ENCODE measurements around the gene PEX7. TPM values are rescaled to one million over a fixed set of nuclear protein-coding genes. Genes with fewer than 3 reads are reported as not detected.
"Not testable (repeated sequence)": the region's sequence is repeated elsewhere in the genome, so short reads cannot be mapped to it uniquely, and the experiment has no call there.

Gene PEX7
- total RNA-seq, 4 donors from 2014 or later, result 5.0 to 10.7 (median 8.8) TPM

DNA sequence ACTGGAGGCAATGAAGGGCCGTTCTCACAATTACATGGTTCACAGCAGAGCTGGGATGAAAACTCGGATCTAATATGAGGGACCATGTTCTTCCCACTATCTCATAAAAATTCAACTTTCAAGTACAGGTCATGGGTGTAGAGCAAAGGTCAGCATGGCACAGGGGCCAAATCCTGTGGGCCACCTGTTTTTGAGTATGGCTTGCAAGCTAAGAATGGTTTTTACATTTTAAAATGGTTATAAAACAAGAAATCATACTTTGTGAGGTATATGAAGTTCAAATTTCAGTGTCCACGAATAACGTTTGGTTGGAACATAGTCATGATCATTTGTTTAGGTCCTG lies 34.7 kb upstream of the PEX7 start:
- Histone ChIP-seq H3K4me3 (no peak overlapping the region), H3K27ac (peak overlapping the region in 3 of 4 donors; percentile 33 to 48 (median 36)), H3K27me3 (no peaks in the 10 kb centered on the region), H3K9me3 (no peaks in the 10 kb centered on the region), H3K4me1 (peaks cover 0 to 65% (median 30%) of the 10 kb centered on the region in 4 donors), H3K36me3 (no peaks in the 10 kb centered on the region)
- 68 to 74% methylated on average over 4 of the region's 4 CpGs for WGBS, 2 donors
- DNase-seq (ENCODE audit: low spot score in 2 of 2), result no peak
- no peak for TF ChIP-seq POLR2A (IDR thresholded peaks at IDR 0.05)
- TF ChIP-seq, protein P1, sequence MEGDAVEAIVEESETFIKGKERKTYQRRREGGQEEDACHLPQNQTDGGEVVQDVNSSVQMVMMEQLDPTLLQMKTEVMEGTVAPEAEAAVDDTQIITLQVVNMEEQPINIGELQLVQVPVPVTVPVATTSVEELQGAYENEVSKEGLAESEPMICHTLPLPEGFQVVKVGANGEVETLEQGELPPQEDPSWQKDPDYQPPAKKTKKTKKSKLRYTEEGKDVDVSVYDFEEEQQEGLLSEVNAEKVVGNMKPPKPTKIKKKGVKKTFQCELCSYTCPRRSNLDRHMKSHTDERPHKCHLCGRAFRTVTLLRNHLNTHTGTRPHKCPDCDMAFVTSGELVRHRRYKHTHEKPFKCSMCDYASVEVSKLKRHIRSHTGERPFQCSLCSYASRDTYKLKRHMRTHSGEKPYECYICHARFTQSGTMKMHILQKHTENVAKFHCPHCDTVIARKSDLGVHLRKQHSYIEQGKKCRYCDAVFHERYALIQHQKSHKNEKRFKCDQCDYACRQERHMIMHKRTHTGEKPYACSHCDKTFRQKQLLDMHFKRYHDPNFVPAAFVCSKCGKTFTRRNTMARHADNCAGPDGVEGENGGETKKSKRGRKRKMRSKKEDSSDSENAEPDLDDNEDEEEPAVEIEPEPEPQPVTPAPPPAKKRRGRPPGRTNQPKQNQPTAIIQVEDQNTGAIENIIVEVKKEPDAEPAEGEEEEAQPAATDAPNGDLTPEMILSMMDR (IDR thresholded peaks at IDR 0.05), result no peak
- TF ChIP-seq EP300 (IDR thresholded peaks at IDR 0.05), result no peak

DNA sequence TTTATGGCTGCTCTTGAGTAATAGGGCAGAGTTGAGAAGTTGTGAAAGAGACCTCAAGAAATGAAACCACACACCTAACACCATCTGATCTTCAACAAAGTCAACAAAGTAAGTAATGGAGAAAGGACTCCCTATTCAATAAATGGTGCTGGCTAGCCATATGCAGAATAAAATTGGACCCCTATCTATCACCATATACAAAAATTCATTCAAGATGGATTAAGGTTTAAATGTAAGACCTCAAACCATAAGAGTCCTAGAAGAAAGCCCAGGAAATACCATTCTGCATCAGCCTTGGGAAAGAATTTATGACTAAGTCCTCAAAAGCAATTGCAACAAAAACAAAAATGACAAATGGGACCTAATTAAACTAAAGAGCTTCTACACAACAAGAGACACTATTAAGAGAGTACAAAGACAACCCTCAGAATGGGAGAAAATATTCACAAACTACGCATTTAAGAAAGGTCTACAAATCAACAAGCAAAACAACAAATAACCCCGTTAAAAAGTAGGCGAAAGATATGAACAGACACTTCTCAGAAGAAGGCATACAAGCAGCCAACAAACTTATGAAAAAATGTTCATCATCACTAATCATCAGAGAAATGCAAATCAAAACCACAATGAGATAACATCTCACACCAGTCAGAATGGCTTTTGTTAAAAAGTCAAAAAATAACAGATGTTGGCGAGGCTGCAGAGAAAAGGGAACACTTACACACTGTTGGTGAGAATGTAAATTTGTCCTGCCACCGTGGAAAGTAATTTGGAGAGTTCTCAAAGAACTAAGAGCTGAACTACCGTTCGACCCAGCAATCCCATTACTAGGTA lies 34.1 kb upstream of the PEX7 start:
- 58 to 67% methylated on average over 7 of the region's 7 CpGs for WGBS, 2 donors
- Histone ChIP-seq H3K27ac (peak overlapping the region in 3 of 4 donors; percentile 33 to 48 (median 36)), H3K4me1 (peaks cover 0 to 65% (median 30%) of the 10 kb centered on the region in 4 donors), H3K4me3 (no peak overlapping the region), H3K27me3 (no peaks in the 10 kb centered on the region), H3K9me3 (no peaks in the 10 kb centered on the region), H3K36me3 (no peaks in the 10 kb centered on the region)
- no peak for TF ChIP-seq POLR2A (IDR thresholded peaks at IDR 0.05)
- TF ChIP-seq, protein P1 (IDR thresholded peaks at IDR 0.05), result no peak
- no peak for DNase-seq (ENCODE audit: low spot score in 2 of 2)

DNA sequence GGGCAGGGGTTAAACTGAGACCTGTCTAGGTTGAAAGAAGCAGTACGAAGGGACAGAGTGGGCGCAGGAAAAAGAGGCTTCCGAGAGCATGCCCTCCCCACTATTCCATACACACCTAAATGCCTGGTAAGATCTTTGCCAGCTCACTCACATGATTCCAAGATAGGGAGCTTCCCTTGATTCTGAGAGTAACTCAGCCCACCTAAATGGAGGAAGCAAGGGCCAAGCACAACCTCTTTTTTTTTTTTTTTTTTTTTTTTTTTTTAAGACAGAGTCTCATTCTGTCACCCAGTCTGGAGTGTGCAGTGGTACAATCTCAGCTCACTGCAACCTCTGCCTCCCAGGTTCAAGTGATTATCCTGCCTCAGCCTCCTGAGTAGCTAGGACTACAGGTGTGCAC lies 33.0 kb upstream of the PEX7 start:
- Histone ChIP-seq H3K4me1 (peaks cover 0 to 68% (median 30%) of the 10 kb centered on the region in 4 donors), H3K27ac (peak overlapping the region in 2 of 4 donors; percentile 79 to 97), H3K4me3 (peak overlapping the region in 1 of 4 donors; percentile 95)
- 73 to 78% methylated on average over 3 of the region's 3 CpGs for WGBS, 2 donors
- not testable (repeated sequence) for DNase-seq (ENCODE audit: low spot score in 2 of 2); H3K27me3 ChIP-seq; H3K36me3 ChIP-seq; H3K9me3 ChIP-seq

DNA sequence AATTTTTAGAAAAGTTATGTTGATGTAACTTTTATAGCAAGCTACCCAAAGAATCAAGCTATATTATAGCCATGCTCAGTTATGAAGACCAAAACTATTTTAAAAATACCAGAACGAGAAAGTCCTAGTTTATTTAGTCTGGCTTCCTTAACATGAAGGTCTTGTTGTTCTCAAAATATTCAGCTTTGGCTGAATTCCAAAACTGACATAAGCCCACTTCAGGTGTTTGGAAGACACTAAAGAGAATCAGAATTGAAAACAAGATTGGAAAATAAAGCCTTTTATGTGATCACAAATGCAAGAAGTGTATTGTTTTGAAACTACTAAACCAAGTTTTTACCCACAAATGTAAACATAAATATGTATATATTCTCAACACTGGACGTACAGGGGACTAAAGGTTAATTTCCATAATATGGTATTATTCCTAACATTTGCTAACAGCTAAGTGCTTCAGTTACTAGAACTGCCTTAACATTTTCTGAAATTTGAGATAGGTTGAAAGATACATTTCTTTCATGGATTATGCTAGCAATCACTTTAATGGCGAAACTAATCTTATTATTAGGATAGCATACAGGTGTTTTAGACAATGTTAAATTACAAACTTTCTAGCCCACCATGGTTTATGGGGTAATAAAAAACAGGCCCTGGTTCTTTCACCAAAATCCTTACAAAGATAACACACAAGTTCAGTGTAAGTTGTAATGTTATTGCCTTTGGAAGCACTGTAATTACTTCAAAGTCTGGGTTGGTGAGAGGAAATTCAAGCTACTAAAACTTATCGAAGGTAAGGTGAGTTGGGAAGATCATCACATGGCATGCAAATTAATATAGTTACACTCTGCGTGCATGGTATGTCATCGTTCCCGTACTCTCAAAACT lies 31.7 kb upstream of the PEX7 start:
- no peak for TF ChIP-seq POLR2A (IDR thresholded peaks at IDR 0.05)
- no peak for TF ChIP-seq EP300 (IDR thresholded peaks at IDR 0.05)
- TF ChIP-seq, protein P1 (IDR thresholded peaks at IDR 0.05), result no peak
- Histone ChIP-seq H3K27ac (peak overlapping the region in 3 of 4 donors; percentile 79 to 97 (median 96)), H3K4me1 (peaks cover 0 to 61% (median 23%) of the 10 kb centered on the region in 4 donors), H3K9me3 (no peaks in the 10 kb centered on the region), H3K36me3 (no peaks in the 10 kb centered on the region), H3K27me3 (no peaks in the 10 kb centered on the region), H3K4me3 (peak overlapping the region; percentile 66 to 96 (median 90))
- no peak for DNase-seq (ENCODE audit: low spot score in 2 of 2)
- 38 to 41% methylated on average over 7 of the region's 7 CpGs for WGBS, 2 donors

DNA sequence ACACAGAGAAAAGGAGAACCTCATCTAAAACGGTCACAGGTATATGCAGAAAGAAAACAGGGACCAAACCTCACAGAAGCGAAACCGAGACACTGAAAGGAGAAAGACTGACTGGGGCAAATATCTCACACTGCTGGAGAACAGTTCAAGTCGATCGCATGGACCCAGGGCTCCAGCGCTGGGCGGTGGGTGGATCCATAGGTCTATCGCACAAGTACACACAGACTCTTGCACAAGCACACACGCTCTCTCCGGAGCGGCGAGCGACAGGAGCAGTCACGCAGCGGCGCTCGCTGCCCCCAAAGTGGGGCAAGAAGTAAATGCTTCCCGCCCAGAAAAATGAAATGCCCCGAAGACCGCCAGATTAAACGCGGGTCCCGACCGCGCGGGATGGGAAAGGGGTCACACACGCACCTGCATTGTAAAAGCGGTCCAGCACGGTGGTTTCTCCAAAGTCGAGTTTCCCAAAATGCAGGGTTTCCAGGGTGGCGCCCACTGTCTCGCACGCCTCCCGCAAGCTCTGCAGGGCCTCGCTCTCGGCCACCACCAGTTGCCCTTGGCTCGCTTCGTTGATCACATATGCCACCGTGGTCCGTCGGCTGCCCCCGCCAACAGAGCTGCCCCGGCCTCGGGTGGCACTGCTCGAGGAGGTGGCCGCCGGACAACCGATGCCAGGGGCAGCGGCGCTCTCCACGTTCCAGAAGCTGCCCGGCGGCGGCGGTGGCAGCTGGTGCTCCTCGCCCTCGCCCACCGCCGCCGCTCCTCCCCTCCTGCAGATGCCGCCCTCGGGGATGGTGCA lies 30.9 kb upstream of the PEX7 start:
- WGBS, 2 donors, result 2 to 6% methylated on average over 25 to 45 of the region's 62 CpGs
- TF ChIP-seq POLR2A (IDR thresholded peaks at IDR 0.05) (peak in 1 of 2 donors; percentile 23), EP300 (IDR thresholded peaks at IDR 0.05) (peak in 1 of 2 donors; percentile 61)
- TF ChIP-seq, protein P1 (IDR thresholded peaks at IDR 0.05), result no peak
- peak overlapping the region; percentile 76 to 97 (median 88) for H3K27ac ChIP-seq
- H3K36me3 ChIP-seq, result no peaks in the 10 kb centered on the region
- peak overlapping the region; percentile 66 to 96 (median 90) for H3K4me3 ChIP-seq
- H3K9me3 ChIP-seq, result no peaks in the 10 kb centered on the region
- H3K4me1 ChIP-seq, result peaks cover 0 to 53% (median 19%) of the 10 kb centered on the region in 4 donors
- no peaks in the 10 kb centered on the region for H3K27me3 ChIP-seq
- DNase-seq (ENCODE audit: low spot score in 2 of 2), result peak; percentile 55 to 57

Measured in tibial nerve (tissue), 4 donors.